GM12878 (cell line): ENCODE results near the gene SERPINF2. TPM values are rescaled to one million over a fixed set of nuclear protein-coding genes. Genes with fewer than 3 reads are reported as not detected.
A peak's percentile ranks its signal among the peaks of the same experiment; 100 is the strongest.

ENCODE experiments used
- BACH1 ChIP-seq: fragments of 450-650 bp; IDR thresholded peaks from 2 replicates; pipeline ENCODE4 v1.6.1; 2017; ENCODE audit warnings: mild to moderate bottlenecking, borderline replicate concordance
- ETV6 ChIP-seq, 2 experiments: fragments of 450-650 bp in 1 of 2; IDR thresholded peaks in 1 of 2; conservative IDR thresholded peaks in 1 of 2; 2 replicates each; pipeline ENCODE4 v1.6.1; 2014; ENCODE audit warnings: antibody characterized with exemption in 1 of 2, borderline replicate concordance in 1 of 2, low read depth in 1 of 2, mild to moderate bottlenecking in 1 of 2, moderate library complexity in 1 of 2
- FOXM1 ChIP-seq: IDR thresholded peaks from 2 replicates; pipeline ENCODE4 v1.6.1; 2012; ENCODE audit warnings: low read depth, mild to moderate bottlenecking, inconsistent platforms, low read length, moderate library complexity
- HCFC1 ChIP-seq: fragments of 150-350 bp; IDR thresholded peaks from 2 replicates; pipeline ENCODE4 v1.6.1; 2014; ENCODE audit warnings: low read length
- ZBTB11 ChIP-seq: fragments of 450-650 bp; formaldehyde crosslinking; IDR thresholded peaks from 2 replicates; pipeline ENCODE4 v1.5.0; 2022; ENCODE audit warnings: mild to moderate bottlenecking, missing genetic modification characterization
- ZBTB33 ChIP-seq: fragments of 450-650 bp; IDR thresholded peaks from 2 replicates; pipeline ENCODE4 v1.6.1; 2017; ENCODE audit warnings: mild to moderate bottlenecking
- ZNF274 ChIP-seq: IDR thresholded peaks from one replicate; pipeline ENCODE4 v1.8.0; 2011; ENCODE audit not compliant: insufficient read length, insufficient read depth
- polyA plus RNA-seq, 11 experiments: library from polyadenylated mRNA; depleted of rRNA in 4 of 11; unstranded in 6 of 11; stranded (reverse) in 5 of 11; fragments of >200 nt; fragmentation: Nextera tagmentation in 4 of 11; fragmentation: Illumina TruSeq in 1 of 11; extraction: Ambion mirVana in 4 of 11; extraction: Trizol in 1 of 11; gene quantifications; 1 replicate in 1 of 11; 2 replicates in 10 of 11; pipeline versions ENCODE4 v1.2.1 to v1.2.3, GENCODE V29; 2011 to 2016; ENCODE audit warnings: inconsistent platforms in 2 of 11, missing spikeins in 2 of 11, low read depth in 1 of 11
- total RNA-seq, 4 experiments: library from RNA; depleted of rRNA in 3 of 4; stranded (reverse); fragments of >200 nt in 3 of 4; fragmentation: Illumina TruSeq in 1 of 4; extraction: Trizol in 1 of 4; gene quantifications; 2 replicates each; pipeline versions ENCODE4 v1.2.1 to v1.2.3, GENCODE V29; 2013 to 2021
- TF ChIP-seq, protein P1 (sequence below): fragments of 450-650 bp; IDR thresholded peaks from 2 replicates; pipeline ENCODE4 v1.6.1; 2016; ENCODE audit warnings: mild to moderate bottlenecking
- TF ChIP-seq, protein P2 (sequence below): fragments of 450-650 bp; IDR thresholded peaks from 2 replicates; pipeline ENCODE4 v1.6.1; 2017; ENCODE audit warnings: borderline replicate concordance
- TF ChIP-seq, protein P3 (sequence below): fragments of 450-650 bp; conservative IDR thresholded peaks from 2 replicates; pipeline ENCODE4 v1.6.1; 2017; ENCODE audit warnings: mild to moderate bottlenecking, moderate library complexity
- TF ChIP-seq, protein P4 (sequence below): IDR thresholded peaks from 2 replicates; pipeline ENCODE4 v1.6.1; 2012; ENCODE audit warnings: improper control_type of control experiment, low read depth, low read length; ENCODE audit not compliant: insufficient replicate concordance

SERPINF2 gene
- total and polyA plus RNA-seq, 10 of the 15 experiments (the other 5 are each of a cell fraction or from before 2014, with no cell fraction given): 0.04 to 0.21 (median 0.12) TPM; not detected in 6

- TF ChIP-seq, protein P1, sequence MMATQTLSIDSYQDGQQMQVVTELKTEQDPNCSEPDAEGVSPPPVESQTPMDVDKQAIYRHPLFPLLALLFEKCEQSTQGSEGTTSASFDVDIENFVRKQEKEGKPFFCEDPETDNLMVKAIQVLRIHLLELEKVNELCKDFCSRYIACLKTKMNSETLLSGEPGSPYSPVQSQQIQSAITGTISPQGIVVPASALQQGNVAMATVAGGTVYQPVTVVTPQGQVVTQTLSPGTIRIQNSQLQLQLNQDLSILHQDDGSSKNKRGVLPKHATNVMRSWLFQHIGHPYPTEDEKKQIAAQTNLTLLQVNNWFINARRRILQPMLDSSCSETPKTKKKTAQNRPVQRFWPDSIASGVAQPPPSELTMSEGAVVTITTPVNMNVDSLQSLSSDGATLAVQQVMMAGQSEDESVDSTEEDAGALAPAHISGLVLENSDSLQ: peak; percentile 11; the same call in 1 of the 2 replicates
- TF ChIP-seq ETV6 (conservative IDR thresholded peaks at IDR 0.05 in 1 of 2, IDR thresholded peaks at IDR 0.05 in 1 of 2; ENCODE audit: borderline replicate concordance in 1 of 2, low read depth in 1 of 2): no peak
- TF ChIP-seq HCFC1: peak; percentile 38; the same call in 1 of the 2 replicates
- TF ChIP-seq, protein P2, sequence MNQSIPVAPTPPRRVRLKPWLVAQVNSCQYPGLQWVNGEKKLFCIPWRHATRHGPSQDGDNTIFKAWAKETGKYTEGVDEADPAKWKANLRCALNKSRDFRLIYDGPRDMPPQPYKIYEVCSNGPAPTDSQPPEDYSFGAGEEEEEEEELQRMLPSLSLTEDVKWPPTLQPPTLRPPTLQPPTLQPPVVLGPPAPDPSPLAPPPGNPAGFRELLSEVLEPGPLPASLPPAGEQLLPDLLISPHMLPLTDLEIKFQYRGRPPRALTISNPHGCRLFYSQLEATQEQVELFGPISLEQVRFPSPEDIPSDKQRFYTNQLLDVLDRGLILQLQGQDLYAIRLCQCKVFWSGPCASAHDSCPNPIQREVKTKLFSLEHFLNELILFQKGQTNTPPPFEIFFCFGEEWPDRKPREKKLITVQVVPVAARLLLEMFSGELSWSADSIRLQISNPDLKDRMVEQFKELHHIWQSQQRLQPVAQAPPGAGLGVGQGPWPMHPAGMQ: no peak
- TF ChIP-seq, protein P3, sequence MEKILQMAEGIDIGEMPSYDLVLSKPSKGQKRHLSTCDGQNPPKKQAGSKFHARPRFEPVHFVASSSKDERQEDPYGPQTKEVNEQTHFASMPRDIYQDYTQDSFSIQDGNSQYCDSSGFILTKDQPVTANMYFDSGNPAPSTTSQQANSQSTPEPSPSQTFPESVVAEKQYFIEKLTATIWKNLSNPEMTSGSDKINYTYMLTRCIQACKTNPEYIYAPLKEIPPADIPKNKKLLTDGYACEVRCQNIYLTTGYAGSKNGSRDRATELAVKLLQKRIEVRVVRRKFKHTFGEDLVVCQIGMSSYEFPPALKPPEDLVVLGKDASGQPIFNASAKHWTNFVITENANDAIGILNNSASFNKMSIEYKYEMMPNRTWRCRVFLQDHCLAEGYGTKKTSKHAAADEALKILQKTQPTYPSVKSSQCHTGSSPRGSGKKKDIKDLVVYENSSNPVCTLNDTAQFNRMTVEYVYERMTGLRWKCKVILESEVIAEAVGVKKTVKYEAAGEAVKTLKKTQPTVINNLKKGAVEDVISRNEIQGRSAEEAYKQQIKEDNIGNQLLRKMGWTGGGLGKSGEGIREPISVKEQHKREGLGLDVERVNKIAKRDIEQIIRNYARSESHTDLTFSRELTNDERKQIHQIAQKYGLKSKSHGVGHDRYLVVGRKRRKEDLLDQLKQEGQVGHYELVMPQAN: peak; percentile 76
- TF ChIP-seq ZBTB11: no peak
- peak; percentile 98 for TF ChIP-seq BACH1
- 0 out of 2 replicates have a peak, but pooled peaks have one; percentile 35 for TF ChIP-seq FOXM1
- TF ChIP-seq, protein P4, sequence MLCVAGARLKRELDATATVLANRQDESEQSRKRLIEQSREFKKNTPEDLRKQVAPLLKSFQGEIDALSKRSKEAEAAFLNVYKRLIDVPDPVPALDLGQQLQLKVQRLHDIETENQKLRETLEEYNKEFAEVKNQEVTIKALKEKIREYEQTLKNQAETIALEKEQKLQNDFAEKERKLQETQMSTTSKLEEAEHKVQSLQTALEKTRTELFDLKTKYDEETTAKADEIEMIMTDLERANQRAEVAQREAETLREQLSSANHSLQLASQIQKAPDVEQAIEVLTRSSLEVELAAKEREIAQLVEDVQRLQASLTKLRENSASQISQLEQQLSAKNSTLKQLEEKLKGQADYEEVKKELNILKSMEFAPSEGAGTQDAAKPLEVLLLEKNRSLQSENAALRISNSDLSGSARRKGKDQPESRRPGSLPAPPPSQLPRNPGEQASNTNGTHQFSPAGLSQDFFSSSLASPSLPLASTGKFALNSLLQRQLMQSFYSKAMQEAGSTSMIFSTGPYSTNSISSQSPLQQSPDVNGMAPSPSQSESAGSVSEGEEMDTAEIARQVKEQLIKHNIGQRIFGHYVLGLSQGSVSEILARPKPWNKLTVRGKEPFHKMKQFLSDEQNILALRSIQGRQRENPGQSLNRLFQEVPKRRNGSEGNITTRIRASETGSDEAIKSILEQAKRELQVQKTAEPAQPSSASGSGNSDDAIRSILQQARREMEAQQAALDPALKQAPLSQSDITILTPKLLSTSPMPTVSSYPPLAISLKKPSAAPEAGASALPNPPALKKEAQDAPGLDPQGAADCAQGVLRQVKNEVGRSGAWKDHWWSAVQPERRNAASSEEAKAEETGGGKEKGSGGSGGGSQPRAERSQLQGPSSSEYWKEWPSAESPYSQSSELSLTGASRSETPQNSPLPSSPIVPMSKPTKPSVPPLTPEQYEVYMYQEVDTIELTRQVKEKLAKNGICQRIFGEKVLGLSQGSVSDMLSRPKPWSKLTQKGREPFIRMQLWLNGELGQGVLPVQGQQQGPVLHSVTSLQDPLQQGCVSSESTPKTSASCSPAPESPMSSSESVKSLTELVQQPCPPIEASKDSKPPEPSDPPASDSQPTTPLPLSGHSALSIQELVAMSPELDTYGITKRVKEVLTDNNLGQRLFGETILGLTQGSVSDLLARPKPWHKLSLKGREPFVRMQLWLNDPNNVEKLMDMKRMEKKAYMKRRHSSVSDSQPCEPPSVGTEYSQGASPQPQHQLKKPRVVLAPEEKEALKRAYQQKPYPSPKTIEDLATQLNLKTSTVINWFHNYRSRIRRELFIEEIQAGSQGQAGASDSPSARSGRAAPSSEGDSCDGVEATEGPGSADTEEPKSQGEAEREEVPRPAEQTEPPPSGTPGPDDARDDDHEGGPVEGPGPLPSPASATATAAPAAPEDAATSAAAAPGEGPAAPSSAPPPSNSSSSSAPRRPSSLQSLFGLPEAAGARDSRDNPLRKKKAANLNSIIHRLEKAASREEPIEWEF: peak; percentile 76
- 0 out of 2 replicates have a peak, but pooled peaks have one; percentile 58 for TF ChIP-seq ZBTB33
- TF ChIP-seq ZNF274: no peak
These were observed 25.6 kb upstream of the SERPINF2 start (continued) for GRCh38 chr17:1716912-1717695.
